Fibroblast of the aortic adventitia (primary cell): ENCODE results near the gene PARL. TPM values are rescaled to one million over a fixed set of nuclear protein-coding genes. Genes with fewer than 3 reads are reported as not detected.

Source experiments
- DNase-seq: peaks from one replicate; pipeline ENCODE4 v3.0.0-alpha.2; 2010; ENCODE audit warnings: low read depth
- H3K4me3 ChIP-seq: 2 replicates; pipeline ENCODE4 v1.5.1; 2011; ENCODE audit warnings: low read depth, mild to moderate bottlenecking, control low read depth, low read length, moderate library complexity
- CTCF ChIP-seq: IDR thresholded peaks from 2 replicates; pipeline ENCODE4 v1.5.1; 2011; ENCODE audit warnings: mild to moderate bottlenecking, low read length, control low read depth, inconsistent platforms; ENCODE audit not compliant: insufficient read depth
- total RNA-seq: library from RNA; depleted of rRNA; stranded (reverse); fragments of >200 nt; gene quantifications from 2 replicates; pipeline ENCODE4 v1.2.3, GENCODE V29; 2012; ENCODE audit warnings: low replicate concordance

PARL gene
- total RNA-seq, 1 donor, result 32.7 TPM

DNA sequence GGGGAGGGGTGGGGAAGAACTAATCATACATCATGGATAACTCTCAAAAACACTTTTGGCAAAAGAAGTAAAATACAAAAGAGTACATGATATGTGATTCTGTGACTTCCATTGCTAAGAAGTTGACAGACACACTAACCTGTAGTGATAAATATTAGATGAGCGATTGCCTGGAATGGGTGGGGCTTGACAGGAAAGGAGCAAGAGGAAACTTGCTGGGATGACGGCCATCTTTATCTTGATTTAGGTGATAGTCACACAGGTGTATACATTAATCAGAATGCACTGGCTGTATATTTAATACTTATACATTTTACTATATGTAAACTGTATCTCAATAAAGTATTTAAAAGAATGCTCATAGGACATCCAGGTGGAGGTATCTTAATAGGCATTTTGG lies 13.1 kb downstream of the PARL start:
- no peak for TF ChIP-seq CTCF
- DNase-seq, result no peak
- no peak overlapping the region for H3K4me3 ChIP-seq

- DNase-seq, result no peak
- no peak for TF ChIP-seq CTCF
Observed at GRCh38 chr3:183870563-183870962, 14.1 kb downstream of the PARL start.

GRCh38 chr3:183868796-183869195 lies 15.9 kb downstream of the PARL start:
- H3K4me3 ChIP-seq, result no peak overlapping the region
- DNase-seq, result no peak
- no peak for TF ChIP-seq CTCF

More at GRCh38 chr3:183870563-183870962, 14.1 kb downstream of the PARL start:
- H3K4me3 ChIP-seq, result no peak overlapping the region

DNA sequence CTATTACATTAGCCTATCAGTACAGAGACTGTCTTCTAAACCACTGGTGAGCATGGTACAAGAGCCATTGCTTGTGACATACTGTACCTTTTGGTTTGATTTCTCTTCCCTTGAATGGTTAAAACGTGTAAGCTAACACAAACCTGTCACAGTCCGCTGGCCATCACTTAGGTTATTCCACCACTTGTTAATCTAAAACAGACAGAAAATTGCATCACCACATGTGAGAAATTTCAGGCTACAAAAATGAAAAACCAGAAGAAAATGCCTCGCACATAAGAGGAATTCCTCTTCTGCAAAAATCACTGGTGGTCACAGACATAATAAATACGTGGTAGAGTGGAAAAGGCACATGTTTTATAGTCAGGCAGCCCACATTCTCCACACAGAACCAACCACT lies 22.1 kb downstream of the PARL start:
- no peak overlapping the region for H3K4me3 ChIP-seq
- TF ChIP-seq CTCF, result no peak
- DNase-seq, result no peak

DNA sequence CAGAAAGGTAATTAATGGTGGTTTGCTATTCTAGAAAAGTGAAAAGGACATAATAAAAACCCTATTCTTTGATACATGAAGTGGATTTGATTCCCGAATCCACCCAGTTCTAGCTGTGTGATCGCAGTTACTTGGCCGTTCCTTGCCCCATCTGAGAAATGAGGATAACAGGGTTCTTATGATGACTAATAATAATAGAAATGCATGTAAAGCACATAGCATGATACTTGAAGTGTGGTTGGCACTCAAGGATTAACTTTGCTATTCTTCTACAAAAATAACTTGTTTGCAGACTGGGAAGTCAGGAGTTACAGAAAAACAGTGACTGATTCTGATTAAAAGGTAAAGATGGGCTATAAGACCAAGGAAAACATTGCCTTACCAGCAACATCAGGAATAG lies 26.8 kb downstream of the PARL start:
- DNase-seq, result no peak
- no peak overlapping the region for H3K4me3 ChIP-seq
- no peak for TF ChIP-seq CTCF

- DNase-seq, result no peak
- no peak overlapping the region for H3K4me3 ChIP-seq
- no peak for TF ChIP-seq CTCF
Observed at GRCh38 chr3:183854318-183855035, 30.2 kb downstream of the PARL start.
